IPS-NIHi7 (cell line): ENCODE results near the gene OR51Q1.

Source experiments
- DNase-seq: peaks from one replicate; pipeline ENCODE4 v3.0.0; 2012; ENCODE audit warnings: mixed read lengths; ENCODE audit errors: extremely low spot score

OR51Q1 gene

GRCh38 chr11:5421811-5422210, at the start of gene OR51Q1:
Gene OR51Q1, plus strand, starts transcription at chr11:5422111. Its CDS starts 90 bp downstream, at chr11:5422201.
- no peak for DNase-seq

- peak; percentile 83 for DNase-seq
These were observed 41.1 kb upstream of the OR51Q1 start for GRCh38 chr11:5380740-5381342.

GRCh38 chr11:5383576-5383975, 38.3 kb upstream of the OR51Q1 start, which contains the start of gene OR51M1:
Gene OR51M1, plus strand, starts transcription at chr11:5383812. Its CDS starts 5,587 bp downstream, at chr11:5389399.
- DNase-seq: no peak

- DNase-seq: no peak
These were observed 37.6 kb upstream of the OR51Q1 start for GRCh38 chr11:5384335-5384734.

GRCh38 chr11:5390210-5390609, 31.7 kb upstream of the OR51Q1 start:
- DNase-seq: no peak

GRCh38 chr11:5394091-5394490, 27.8 kb upstream of the OR51Q1 start:
- no peak for DNase-seq

- DNase-seq: no peak
These were observed 23.0 kb upstream of the OR51Q1 start for GRCh38 chr11:5398936-5399335.

- no peak for DNase-seq
These were observed 16.7 kb upstream of the OR51Q1 start for GRCh38 chr11:5405173-5405572.

GRCh38 chr11:5420993-5421392, 918 bp upstream of the OR51Q1 start:
- DNase-seq: peak; percentile 19

- DNase-seq: no peak
These were observed 1.2 kb downstream of the OR51Q1 start for GRCh38 chr11:5423131-5423530.

GRCh38 chr11:5441414-5441813, 19.5 kb downstream of the OR51Q1 start, which contains the start of gene OR51I1:
Gene OR51I1, minus strand, starts transcription at chr11:5441514. Its CDS starts 0 bp downstream, at chr11:5441514.
- DNase-seq: no peak

GRCh38 chr11:5443835-5444393, 22.0 kb downstream of the OR51Q1 start:
- DNase-seq: no peak

- DNase-seq: no peak
These were observed 27.1 kb downstream of the OR51Q1 start, which contains the start of gene OR51I2 for GRCh38 chr11:5449023-5449422. Gene OR51I2, plus strand, starts transcription at chr11:5449323. Its CDS starts 4,166 bp downstream, at chr11:5453489.

- no peak for DNase-seq
These were observed 27.5 kb downstream of the OR51Q1 start for GRCh38 chr11:5449432-5449831.

GRCh38 chr11:5460983-5461621, 39.2 kb downstream of the OR51Q1 start:
- DNase-seq: no peak

- DNase-seq: no peak
These were observed 45.6 kb downstream of the OR51Q1 start for GRCh38 chr11:5467527-5467926.
